HG02642 (cell line): ENCODE results near the gene DAB2.

Experiments
- ATAC-seq: cut with Tn5 transposase; IDR thresholded peaks from one replicate; pipeline ENCODE4 v1.9.1; 2021; ENCODE audit warnings: mild to moderate bottlenecking; ENCODE audit not compliant: unreplicated experiment, poor library complexity

DAB2 gene

GRCh38 chr5:39424736-39425637 is at the start of gene DAB2:
Gene DAB2, minus strand, starts transcription at chr5:39424980. Its CDS starts 30,660 bp downstream, at chr5:39394320.
- peak; percentile 78 for ATAC-seq

DNA sequence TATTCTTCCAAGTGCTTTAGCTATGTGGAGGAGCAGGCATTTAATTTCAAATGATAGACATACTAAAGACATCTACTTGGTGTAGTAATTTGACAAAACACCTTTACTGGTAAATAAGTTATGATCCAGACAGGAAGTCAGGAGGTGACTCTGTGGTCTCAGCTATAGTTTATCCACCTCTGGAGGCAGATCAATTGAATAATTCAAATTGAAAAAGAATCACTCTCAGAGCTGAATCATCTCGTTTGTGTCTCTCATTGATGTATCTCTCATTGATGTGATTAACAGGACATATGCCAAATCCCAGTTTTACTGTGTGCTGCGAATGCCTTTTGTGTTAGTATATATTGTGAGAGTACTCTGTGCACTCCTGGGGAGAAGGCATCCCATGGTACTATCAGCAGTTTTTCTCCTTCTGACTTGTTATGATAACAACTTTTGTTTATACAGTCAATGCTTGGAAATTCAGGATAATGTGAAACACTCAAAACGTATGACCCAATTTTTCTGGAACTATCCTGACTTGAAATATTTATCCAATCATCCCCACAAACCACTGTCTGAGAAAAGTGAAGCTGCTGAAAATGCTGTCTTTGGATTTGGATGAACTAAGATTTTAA is 48.5 kb upstream of the DAB2 start:
- ATAC-seq, result no peak

DNA sequence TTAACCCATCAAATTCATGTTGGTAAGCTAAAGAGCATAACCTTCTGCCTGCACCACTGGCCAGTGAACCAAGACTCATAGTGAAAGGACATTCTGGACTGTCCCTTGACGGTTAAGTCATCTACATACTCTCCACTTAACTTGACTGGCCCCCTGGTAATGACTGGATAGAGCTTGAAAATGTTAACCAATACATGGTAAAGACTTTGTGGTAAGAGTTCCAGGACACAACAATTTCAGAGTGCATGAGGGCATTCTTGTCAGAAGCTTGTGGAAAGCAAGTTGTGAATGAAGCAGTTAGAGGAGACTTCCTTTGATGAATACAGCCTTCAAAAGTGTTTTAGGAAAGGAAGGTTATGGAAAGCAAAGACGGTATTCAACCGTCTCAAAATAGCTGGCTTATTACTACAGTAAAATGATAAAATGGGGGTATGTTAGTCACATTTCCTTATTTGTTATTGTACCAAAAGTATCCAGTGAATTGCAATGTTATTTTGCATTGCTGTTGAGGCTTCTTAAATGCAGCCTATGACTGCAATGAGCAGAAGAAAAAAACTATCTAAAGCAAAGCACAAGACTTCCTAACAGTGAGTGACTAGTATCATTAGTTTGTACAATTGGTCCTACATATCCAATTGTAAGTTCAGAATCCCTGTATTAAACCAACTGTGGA is 47.2 kb upstream of the DAB2 start:
- ATAC-seq, result no peak

DNA sequence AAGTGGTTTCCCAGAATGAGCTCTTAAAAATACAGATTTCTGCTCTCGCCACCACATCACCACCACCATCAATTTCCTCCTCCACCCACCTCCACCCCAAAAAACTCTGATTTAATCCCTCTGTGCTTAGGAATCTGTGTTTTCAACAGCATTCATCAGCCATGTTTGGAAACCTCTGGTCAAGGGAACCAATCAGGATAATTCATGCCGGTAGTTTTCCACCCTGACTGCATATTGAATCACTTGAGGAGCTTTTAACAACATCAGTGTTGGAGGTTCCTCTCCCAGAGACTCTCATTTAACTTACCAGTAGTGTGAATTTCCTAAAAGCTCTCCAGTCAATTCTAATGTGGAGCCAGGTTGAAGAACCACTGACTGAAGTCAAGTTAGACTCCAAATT is 46.0 kb upstream of the DAB2 start:
- no peak for ATAC-seq

GRCh38 chr5:39469777-39470415 is 45.1 kb upstream of the DAB2 start:
- no peak for ATAC-seq

DNA sequence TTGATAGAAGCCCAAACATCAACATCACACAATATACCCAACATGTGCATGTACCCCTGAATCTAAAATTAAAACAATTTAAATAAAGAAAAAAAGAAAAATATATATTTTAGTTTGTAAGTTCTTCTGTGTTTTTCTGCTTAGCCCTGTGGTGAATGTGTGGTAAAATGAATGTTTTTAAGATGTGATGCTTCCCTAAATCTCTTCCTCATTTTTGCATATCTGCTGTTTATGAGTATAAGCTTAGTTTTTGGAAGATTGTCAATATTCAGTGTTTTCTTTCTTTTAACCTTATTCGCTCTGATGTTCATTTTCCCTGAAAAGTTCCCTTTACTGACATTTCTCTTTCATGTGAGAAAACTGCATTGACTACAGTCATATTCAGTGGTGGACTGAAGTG is 44.4 kb upstream of the DAB2 start:
- ATAC-seq, result no peak

DNA sequence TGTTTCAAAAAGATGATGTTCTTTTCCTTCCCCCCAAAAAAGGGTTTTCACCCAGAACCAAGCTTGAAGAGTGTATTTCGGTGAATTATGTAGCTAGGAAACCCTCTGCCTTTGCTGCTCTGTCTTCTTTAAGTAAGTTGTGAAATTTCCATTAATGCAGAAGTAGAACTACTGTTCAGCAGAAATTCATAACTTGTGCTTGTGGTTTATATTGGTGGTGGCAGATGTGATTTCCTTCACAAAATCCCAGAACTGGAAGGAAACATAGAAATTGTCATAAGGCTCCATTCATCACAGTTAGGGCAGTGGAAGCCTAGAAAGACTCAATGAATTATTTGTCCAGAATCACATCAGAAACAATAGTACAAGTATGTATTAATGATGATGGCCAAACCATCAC is 42.1 kb upstream of the DAB2 start:
- ATAC-seq, result no peak

- no peak for ATAC-seq
Observed at GRCh38 chr5:39465843-39466242, 41.1 kb upstream of the DAB2 start.

DNA sequence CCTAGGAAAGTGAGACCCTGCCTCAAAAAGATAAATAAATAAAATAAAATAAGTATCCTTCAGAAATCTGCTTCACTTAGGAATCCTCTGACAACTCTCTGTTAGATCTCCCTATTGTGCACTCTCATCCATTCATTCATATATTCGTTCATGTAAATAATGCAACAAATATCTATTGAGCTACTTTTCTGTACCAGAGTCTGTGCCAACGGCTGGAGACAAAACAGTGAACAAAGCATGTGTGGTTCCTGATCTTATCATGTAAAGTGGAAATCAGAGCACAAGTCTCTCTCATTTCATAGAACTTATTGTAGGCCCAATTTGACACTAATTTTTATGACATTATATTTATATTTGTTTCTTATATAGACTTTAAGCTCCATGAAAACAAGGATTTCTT is 40.3 kb upstream of the DAB2 start:
- ATAC-seq, result no peak

GRCh38 chr5:39464088-39464487 is 39.3 kb upstream of the DAB2 start:
- no peak for ATAC-seq

DNA sequence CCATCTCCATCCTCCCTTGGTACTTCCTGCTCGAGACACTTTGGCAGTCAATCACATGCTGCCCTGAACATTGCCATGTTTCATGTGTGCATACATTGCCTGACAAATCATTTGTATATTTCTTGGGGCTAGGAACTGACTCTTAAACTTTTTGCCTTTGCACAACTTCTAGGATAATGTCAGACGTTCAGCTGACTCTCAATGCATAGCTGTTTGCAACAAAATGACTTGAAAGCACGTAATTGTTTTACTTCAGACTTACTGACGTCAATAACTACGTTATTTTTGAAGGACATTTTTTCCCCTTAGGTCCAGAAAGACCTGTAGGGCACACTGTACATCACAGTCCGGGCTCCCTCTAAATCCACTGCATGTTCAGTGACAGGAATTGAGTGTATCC is 37.4 kb upstream of the DAB2 start:
- ATAC-seq, result no peak

GRCh38 chr5:39461007-39461682 is 36.4 kb upstream of the DAB2 start:
- ATAC-seq, result peak; percentile 94

DNA sequence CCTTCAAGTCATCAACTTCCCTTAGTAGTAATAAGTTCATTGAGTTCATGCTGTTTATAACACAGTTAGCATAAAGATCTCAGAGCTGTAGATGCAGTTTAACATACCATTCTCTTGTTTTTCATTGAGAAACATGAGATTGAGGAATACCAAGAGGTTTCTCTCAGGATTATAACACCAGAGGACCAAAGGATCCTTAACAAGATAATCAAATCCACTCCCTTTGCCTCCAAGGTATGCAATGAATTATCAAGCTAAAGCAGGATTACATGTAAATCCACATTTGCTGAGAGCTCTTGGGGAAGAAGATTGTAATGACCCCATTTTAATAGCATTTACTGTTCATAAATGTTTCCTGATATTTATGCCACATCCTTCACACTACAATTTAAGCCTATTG is 35.1 kb upstream of the DAB2 start:
- ATAC-seq, result no peak

GRCh38 chr5:39459071-39459470 is 34.3 kb upstream of the DAB2 start:
- ATAC-seq, result no peak

GRCh38 chr5:39455645-39456044 is 30.9 kb upstream of the DAB2 start:
- no peak for ATAC-seq

DNA sequence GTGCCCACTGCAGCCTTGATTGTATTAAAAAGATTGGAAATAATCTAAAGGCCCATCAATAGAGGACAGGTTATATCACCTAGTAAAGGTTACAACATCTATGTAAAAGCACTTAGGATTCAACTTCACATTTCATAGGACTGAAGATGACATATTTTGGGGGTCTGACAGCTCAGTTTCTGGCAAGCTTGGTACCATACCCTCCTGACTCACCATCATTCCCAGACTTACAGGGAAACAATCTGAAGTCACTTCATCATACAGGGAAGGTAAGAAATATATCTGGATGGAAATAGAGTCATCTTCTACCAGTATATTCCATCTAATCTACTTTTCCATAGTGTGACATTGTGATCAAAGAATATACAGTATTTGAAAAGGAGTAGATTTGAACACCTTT is 28.8 kb upstream of the DAB2 start:
- no peak for ATAC-seq

DNA sequence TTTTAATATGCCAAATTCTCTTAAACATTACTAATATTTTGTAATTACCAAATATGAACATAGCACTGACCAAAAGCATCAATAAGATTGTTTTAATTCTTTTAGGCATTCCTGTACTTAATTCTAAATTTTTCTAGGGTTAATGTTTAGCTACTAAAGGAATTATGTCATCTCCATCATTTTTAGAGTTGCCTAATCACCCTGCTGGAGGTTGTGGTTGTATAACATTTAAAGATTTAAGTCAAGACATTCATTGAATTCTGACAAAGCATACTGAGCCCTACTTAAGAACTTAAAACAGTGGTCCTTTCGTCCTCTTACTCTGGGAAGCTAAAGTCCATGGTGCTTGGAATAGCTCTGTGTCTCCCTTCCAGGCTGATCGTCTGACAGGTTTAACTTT is 28.1 kb upstream of the DAB2 start:
- ATAC-seq, result no peak

DNA sequence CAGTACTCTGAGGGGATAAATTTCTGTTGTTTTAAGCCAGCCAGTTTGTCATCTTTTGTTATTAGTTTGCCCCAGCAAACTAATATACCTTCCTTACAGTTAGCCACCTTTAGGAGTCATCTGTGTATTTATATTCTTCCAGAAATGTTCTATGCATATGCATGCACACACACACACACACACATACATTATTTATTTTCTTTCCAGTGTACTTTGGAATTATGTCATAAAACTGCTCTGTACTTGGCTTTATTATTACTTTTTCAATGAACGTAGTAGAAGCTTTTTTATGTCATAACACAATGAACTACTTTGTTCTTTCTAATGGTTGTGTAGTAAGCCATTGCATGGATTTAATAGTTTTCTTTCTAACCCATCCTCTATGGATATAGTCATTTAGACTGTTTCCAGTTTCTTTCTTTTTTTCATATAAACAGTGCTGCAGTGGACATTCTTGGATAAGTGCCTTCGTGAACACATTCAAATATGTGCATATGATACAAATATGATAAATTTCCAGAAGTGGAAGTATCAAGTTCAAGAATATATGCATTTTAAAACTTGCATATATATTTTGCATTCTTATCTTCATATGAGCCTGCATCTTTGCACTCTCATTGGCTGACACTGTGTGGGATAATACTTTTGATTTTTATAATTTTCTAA is 26.6 kb upstream of the DAB2 start:
- no peak for ATAC-seq

DNA sequence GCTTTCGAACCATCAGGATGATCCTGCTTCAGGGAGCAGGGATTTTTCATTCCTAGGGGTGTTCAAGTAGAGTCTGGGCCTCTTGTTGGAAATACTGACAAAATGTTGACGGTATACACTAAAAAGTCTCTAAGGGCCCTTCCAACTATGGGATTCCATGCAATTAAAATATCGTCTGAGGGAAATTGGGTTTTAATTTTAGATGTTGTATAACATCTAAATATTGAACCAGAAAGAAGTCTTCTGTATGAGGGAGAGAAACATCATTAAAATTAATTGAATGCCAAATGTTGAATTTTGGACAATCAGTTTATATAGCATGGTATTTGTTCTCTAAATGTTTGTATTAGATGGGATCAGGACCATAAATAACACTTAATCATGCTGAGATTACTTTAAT is 25.7 kb upstream of the DAB2 start:
- ATAC-seq, result no peak

GRCh38 chr5:39449591-39449990 is 24.8 kb upstream of the DAB2 start:
- ATAC-seq, result no peak
